ENCODE results near the gene ADAM10. TPM values are rescaled to one million over a fixed set of nuclear protein-coding genes. Genes with fewer than 3 reads are reported as not detected.

ADAM10 gene
- total and polyA plus RNA-seq, 2 donors (not counting 1 experiment from before 2014, with no cell fraction given), result 18.8 to 138 TPM

DNA sequence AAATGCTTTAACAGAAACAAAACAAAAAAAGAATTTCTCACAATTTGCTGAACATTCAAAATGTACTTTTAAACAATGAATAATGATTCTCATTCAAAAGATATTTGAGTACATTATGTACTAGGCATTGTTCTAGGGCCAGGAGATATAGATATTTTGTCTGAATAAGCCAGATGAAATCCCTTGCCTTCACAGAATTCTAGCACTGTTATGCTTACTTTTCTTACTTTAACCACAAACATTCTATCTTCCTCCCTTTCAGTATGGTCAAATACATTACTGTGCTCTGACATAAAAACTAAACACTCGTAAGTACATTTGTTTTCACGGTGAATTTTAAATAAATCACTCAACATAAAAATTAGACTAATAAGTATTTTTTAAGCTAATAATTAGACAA lies 116.7 kb downstream of the ADAM10 start:
- Mint-ChIP-seq H3K9me3 (ENCODE audit: insufficient read depth) (no peaks in the 10 kb centered on the region), H3K27me3 (no peaks in the 10 kb centered on the region), H3K27ac (no peak overlapping the region), H3K4me1 (peaks cover 14% of the 10 kb centered on the region), H3K4me3 (no peak overlapping the region)
- no peaks in the 10 kb centered on the region for H3K27me3 ChIP-seq (replicated peaks in 1 of 4; ENCODE audit: control extremely low read depth in 1 of 4, control insufficient read depth in 3 of 4, insufficient read depth in 4 of 4, low read length in 3 of 4)
- no peak overlapping the region for H3K4me2 ChIP-seq (replicated peaks; ENCODE audit: low read depth, low read length, poor library complexity, severe bottlenecking)
- intact Hi-C loops (cut with micrococcal nuclease), result no loop called here
- WGBS (ENCODE audit: insufficient coverage), result no CpG with 5 or more reads among the region's 2 CpGs
- DNase-seq (no peak), ATAC-seq (ENCODE audit: low read depth) (no peak)
- CTCF ChIA-PET, result no interaction called here
- TF ChIP-seq EZH2 (IDR thresholded peaks at IDR 0.05; ENCODE audit: borderline replicate concordance, insufficient read depth, low read depth, low read length, poor library complexity, severe bottlenecking), result no peak
- TF ChIP-seq, protein P1, sequence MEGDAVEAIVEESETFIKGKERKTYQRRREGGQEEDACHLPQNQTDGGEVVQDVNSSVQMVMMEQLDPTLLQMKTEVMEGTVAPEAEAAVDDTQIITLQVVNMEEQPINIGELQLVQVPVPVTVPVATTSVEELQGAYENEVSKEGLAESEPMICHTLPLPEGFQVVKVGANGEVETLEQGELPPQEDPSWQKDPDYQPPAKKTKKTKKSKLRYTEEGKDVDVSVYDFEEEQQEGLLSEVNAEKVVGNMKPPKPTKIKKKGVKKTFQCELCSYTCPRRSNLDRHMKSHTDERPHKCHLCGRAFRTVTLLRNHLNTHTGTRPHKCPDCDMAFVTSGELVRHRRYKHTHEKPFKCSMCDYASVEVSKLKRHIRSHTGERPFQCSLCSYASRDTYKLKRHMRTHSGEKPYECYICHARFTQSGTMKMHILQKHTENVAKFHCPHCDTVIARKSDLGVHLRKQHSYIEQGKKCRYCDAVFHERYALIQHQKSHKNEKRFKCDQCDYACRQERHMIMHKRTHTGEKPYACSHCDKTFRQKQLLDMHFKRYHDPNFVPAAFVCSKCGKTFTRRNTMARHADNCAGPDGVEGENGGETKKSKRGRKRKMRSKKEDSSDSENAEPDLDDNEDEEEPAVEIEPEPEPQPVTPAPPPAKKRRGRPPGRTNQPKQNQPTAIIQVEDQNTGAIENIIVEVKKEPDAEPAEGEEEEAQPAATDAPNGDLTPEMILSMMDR (IDR thresholded peaks at IDR 0.05), result no peak
- no peak overlapping the region for H3K9ac ChIP-seq (ENCODE audit: low read length)
- H3K79me2 ChIP-seq (ENCODE audit: control insufficient read depth, insufficient read depth, low read length), result peaks cover 3% of the 10 kb centered on the region
- no peak overlapping the region for H3K4me3 ChIP-seq (ENCODE audit: control extremely low read depth in 1 of 5, extremely low read depth in 1 of 5, insufficient read depth in 1 of 5, low read depth in 2 of 5, low read length in 4 of 5)
- H3K36me3 ChIP-seq (replicated peaks in 1 of 2; ENCODE audit: control extremely low read depth in 1 of 2, control insufficient read depth in 1 of 2, extremely low read depth in 1 of 2, insufficient read depth in 2 of 2, low read length in 1 of 2), result peaks cover 3 to 13% of the 10 kb centered on the region in 2 experiments
- H2AFZ ChIP-seq (ENCODE audit: insufficient read depth, low read depth, low read length, poor library complexity, severe bottlenecking), result no peak overlapping the region
- no peaks in the 10 kb centered on the region for H3K9me3 ChIP-seq (ENCODE audit: control extremely low read depth in 1 of 3, control insufficient read depth in 2 of 3, insufficient read depth in 1 of 3, low read length in 2 of 3)
- POLR2A ChIA-PET, result no interaction called here
- H3K27ac ChIP-seq (ENCODE audit: low read length in 2 of 2), result peak overlapping the region in 1 of 2 donors; percentile 9
- no peaks in the 10 kb centered on the region for H4K20me1 ChIP-seq (ENCODE audit: control insufficient read depth, insufficient read depth, low read length, poor library complexity, severe bottlenecking)
- H3K4me1 ChIP-seq (ENCODE audit: control insufficient read depth in 2 of 2, insufficient read depth in 2 of 2, low read length in 2 of 2), result peaks cover 7 to 10% of the 10 kb centered on the region in 2 donors

- Histone ChIP-seq H3K4me2 (replicated peaks; ENCODE audit: low read depth, low read length, poor library complexity, severe bottlenecking) (no peak overlapping the region), H3K27ac (ENCODE audit: low read length in 2 of 2) (peak overlapping the region in 1 of 2 donors; percentile 42), H3K27me3 (replicated peaks in 1 of 4; ENCODE audit: control extremely low read depth in 1 of 4, control insufficient read depth in 3 of 4, insufficient read depth in 4 of 4, low read length in 3 of 4) (no peaks in the 10 kb centered on the region), H4K20me1 (ENCODE audit: control insufficient read depth, insufficient read depth, low read length, poor library complexity, severe bottlenecking) (no peaks in the 10 kb centered on the region), H2AFZ (ENCODE audit: insufficient read depth, low read depth, low read length, poor library complexity, severe bottlenecking) (no peak overlapping the region), H3K9ac (ENCODE audit: low read length) (no peak overlapping the region), H3K4me1 (ENCODE audit: control insufficient read depth in 2 of 2, insufficient read depth in 2 of 2, low read length in 2 of 2) (peaks cover 7 to 11% of the 10 kb centered on the region in 2 donors), H3K9me3 (ENCODE audit: control extremely low read depth in 1 of 3, control insufficient read depth in 2 of 3, insufficient read depth in 1 of 3, low read length in 2 of 3) (no peaks in the 10 kb centered on the region), H3K79me2 (ENCODE audit: control insufficient read depth, insufficient read depth, low read length) (peaks cover 6% of the 10 kb centered on the region), H3K4me3 (ENCODE audit: control extremely low read depth in 1 of 5, extremely low read depth in 1 of 5, insufficient read depth in 1 of 5, low read depth in 2 of 5, low read length in 4 of 5) (no peak overlapping the region), H3K36me3 (replicated peaks in 1 of 2; ENCODE audit: control extremely low read depth in 1 of 2, control insufficient read depth in 1 of 2, extremely low read depth in 1 of 2, insufficient read depth in 2 of 2, low read length in 1 of 2) (peaks cover 14% of the 10 kb centered on the region in 2 experiments)
- TF ChIP-seq, protein P1 (IDR thresholded peaks at IDR 0.05), result no peak
- TF ChIP-seq EZH2 (IDR thresholded peaks at IDR 0.05; ENCODE audit: borderline replicate concordance, insufficient read depth, low read depth, low read length, poor library complexity, severe bottlenecking), result no peak
- no CpG with 5 or more reads among the region's 2 CpGs for WGBS (ENCODE audit: insufficient coverage)
- intact Hi-C loops (cut with micrococcal nuclease), result no loop called here
- DNase-seq (no peak), ATAC-seq (ENCODE audit: low read depth) (no peak)
- POLR2A ChIA-PET, result no interaction called here
- H3K4me1 Mint-ChIP-seq, result peaks cover 26% of the 10 kb centered on the region
- no peak overlapping the region for H3K4me3 Mint-ChIP-seq
- H3K27ac Mint-ChIP-seq, result peak overlapping the region; percentile 67
- CTCF ChIA-PET, result no interaction called here
- no peaks in the 10 kb centered on the region for H3K27me3 Mint-ChIP-seq
- H3K9me3 Mint-ChIP-seq (ENCODE audit: insufficient read depth), result peaks cover 2% of the 10 kb centered on the region
Measured at GRCh38 chr15:58631319-58631718, 118.2 kb downstream of the ADAM10 start.
